ENCODE data around the gene DIAPH3.

DIAPH3 gene

GRCh38 chr13:59671881-59672280 lies 491.8 kb downstream of the DIAPH3 start:
- no peak for DNase-seq

GRCh38 chr13:59666504-59666903 lies 497.2 kb downstream of the DIAPH3 start:
- DNase-seq: no peak

- no peak for DNase-seq
Observed at GRCh38 chr13:59665732-59666131, 498.0 kb downstream of the DIAPH3 start.

GRCh38 chr13:59665184-59665583 lies 498.5 kb downstream of the DIAPH3 start:
- DNase-seq: no peak

GRCh38 chr13:59664586-59664985 lies 499.1 kb downstream of the DIAPH3 start:
- no peak for DNase-seq

GRCh38 chr13:59663707-59664106 lies 500.0 kb downstream of the DIAPH3 start:
- no peak for DNase-seq

- DNase-seq: no peak
Observed at GRCh38 chr13:59660582-59660981, 503.1 kb downstream of the DIAPH3 start.

GRCh38 chr13:59659981-59660380 lies 503.7 kb downstream of the DIAPH3 start:
- DNase-seq: no peak

- DNase-seq: no peak
Observed at GRCh38 chr13:59658738-59659330, 504.9 kb downstream of the DIAPH3 start.

- DNase-seq: no peak
Observed at GRCh38 chr13:59658027-59658737, 505.5 kb downstream of the DIAPH3 start.

GRCh38 chr13:59653916-59654315 lies 509.8 kb downstream of the DIAPH3 start:
- no peak for DNase-seq

GRCh38 chr13:59651479-59651878 lies 512.2 kb downstream of the DIAPH3 start:
- DNase-seq: no peak

GRCh38 chr13:59643906-59644626 lies 519.7 kb downstream of the DIAPH3 start:
- no peak for DNase-seq

GRCh38 chr13:59643364-59643841 lies 520.3 kb downstream of the DIAPH3 start:
- no peak for DNase-seq

GRCh38 chr13:59641817-59642216 lies 521.9 kb downstream of the DIAPH3 start:
- no peak for DNase-seq

- no peak for DNase-seq
Observed at GRCh38 chr13:59641261-59641660, 522.5 kb downstream of the DIAPH3 start.

- no peak for DNase-seq
Observed at GRCh38 chr13:59638404-59638803, 525.3 kb downstream of the DIAPH3 start.

GRCh38 chr13:59635589-59635988 lies 528.1 kb downstream of the DIAPH3 start:
- DNase-seq: no peak

- DNase-seq: no peak
Observed at GRCh38 chr13:59633290-59633689, 530.4 kb downstream of the DIAPH3 start.

- DNase-seq: no peak
Observed at GRCh38 chr13:59631271-59631670, 532.5 kb downstream of the DIAPH3 start.

- DNase-seq: no peak
Observed at GRCh38 chr13:59625111-59625510, 538.6 kb downstream of the DIAPH3 start.

- no peak for DNase-seq
Observed at GRCh38 chr13:59623206-59623915, 540.4 kb downstream of the DIAPH3 start.

- no peak for DNase-seq
Observed at GRCh38 chr13:59621773-59622172, 542.0 kb downstream of the DIAPH3 start.
